Gastroesophageal sphincter (tissue), 4 donors: ENCODE results near the gene ZIC4. TPM values are rescaled to one million over a fixed set of nuclear protein-coding genes. Genes with fewer than 3 reads are reported as not detected.

Experiments used
- ATAC-seq: fragments of 150-250 bp; one replicate; pipeline ENCODE4 v1.9.1; 2016; ENCODE audit warnings: mild to moderate bottlenecking, moderate library complexity
- H3K27ac ChIP-seq, 4 donors: fragments of 200-600 bp; sonication (generic) in 3 of 4; 1 replicate in 3 of 4; 2 replicates in 1 of 4; pipeline ENCODE4 v1.5.1; 2016 to 2019
- H3K27me3 ChIP-seq: fragments of 200-600 bp; sonication (generic); one replicate; pipeline ENCODE4 v1.5.1; 2019
- H3K36me3 ChIP-seq, 2 donors: fragments of 200-600 bp; sonication (generic); one replicate each; pipeline ENCODE4 v1.5.1; 2019; ENCODE audit warnings: control low read depth in 1 of 2
- H3K4me1 ChIP-seq, 3 donors: fragments of 200-600 bp; sonication (generic); 1 replicate in 2 of 3; 2 replicates in 1 of 3; pipeline ENCODE4 v1.5.1; 2016 to 2019; ENCODE audit warnings: control low read depth in 2 of 3
- H3K4me3 ChIP-seq, 2 donors: fragments of 200-600 bp; sonication (generic); one replicate each; pipeline ENCODE4 v1.5.1; 2019; ENCODE audit warnings: mild to moderate bottlenecking in 1 of 2, moderate library complexity in 1 of 2
- H3K9me3 ChIP-seq, 3 donors: fragments of 200-600 bp; sonication (generic); one replicate each; pipeline ENCODE4 v1.5.1; 2017 to 2019; ENCODE audit warnings: control low read depth in 2 of 3
- EP300 ChIP-seq: sonication (generic); formaldehyde crosslinking; IDR thresholded peaks from one replicate; pipeline ENCODE4 v1.6.1; 2017; ENCODE audit warnings: antibody characterized with exemption, mild to moderate bottlenecking
- POLR2A ChIP-seq, 2 donors: fragments of 450-650 bp; IDR thresholded peaks; one replicate each; pipeline ENCODE4 v1.6.1; 2017; ENCODE audit warnings: antibody characterized with exemption in 2 of 2, mild to moderate bottlenecking in 2 of 2, moderate library complexity in 1 of 2
- POLR2AphosphoS5 ChIP-seq: sonication (generic); formaldehyde crosslinking; IDR thresholded peaks from one replicate; pipeline ENCODE4 v1.6.1; 2017; ENCODE audit warnings: antibody characterized with exemption
- WGBS, 2 donors: methylation state at CpG; one replicate each; pipeline ENCODE4 v1.1.5; 2018; ENCODE audit warnings: low coverage in 1 of 2; 5-methylcytosine and 5-hydroxymethylcytosine counted together
- total RNA-seq, 4 donors: library from RNA; depleted of rRNA; stranded (reverse); fragments of >200 nt; gene quantifications; one replicate each; pipeline ENCODE4 v1.1.0, GENCODE V29; 2016
- TF ChIP-seq, protein P1 (sequence below), 4 experiments: fragments of 200-600 bp in 2 of 4; fragments of 450-650 bp in 2 of 4; sonication (generic) in 1 of 4; IDR thresholded peaks; one replicate each; pipeline ENCODE4 v1.5.1; 2017 to 2019; ENCODE audit warnings: antibody characterized with exemption in 4 of 4, mild to moderate bottlenecking in 2 of 4, moderate library complexity in 2 of 4

The ZIC4 gene
- total RNA-seq, result under 1 TPM in 1 of 4 donors, not detected in 3; 0.13 TPM

DNA sequence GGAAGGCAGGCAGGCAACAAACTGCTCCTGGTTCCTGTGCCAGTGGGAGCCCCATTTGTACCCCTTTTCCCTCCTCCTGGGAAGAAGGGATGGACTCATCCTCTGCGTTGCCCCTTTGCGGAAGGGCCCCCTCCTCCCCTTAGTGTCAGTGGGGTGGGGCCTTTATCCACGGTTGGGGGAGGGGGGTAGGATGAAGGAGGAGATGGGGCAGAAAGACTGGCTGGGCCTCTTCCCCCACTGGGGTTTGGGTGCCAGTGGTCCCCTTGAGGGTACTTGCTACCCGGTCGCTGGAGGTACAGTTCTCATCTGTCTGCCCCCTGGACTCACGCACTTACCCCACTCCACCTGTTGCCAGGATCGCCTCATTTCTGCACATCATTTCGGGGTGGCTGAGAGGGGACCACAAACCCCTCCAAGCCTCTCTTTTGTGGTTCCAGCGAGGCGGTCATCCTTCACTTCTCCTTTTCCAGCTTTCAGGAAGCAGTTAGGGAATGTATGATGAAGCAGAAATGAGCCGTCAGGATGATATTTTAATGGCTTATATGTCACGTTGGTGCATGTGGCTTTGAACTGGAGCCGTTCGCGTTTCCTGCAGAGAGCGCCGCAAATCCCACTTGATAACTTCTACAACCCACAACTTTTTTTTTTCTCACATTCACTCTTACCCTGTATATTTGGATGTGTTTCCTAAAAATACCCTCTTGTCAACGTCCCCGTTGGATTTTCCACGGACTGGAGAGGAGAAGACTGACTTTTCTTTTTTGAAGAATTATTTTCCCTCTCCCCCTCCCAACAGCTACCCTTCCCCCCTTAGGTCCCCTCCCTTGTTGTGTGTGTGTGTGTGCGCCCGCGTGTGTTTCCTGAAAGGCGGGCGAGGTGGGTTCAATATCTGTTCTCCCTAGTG is at the start of gene ZIC4:
ZIC4 (minus strand) TSS at position 516 of the 904 bp plus-strand sequence. CDS start 3,746 bp downstream, outside the sequence.
- TF ChIP-seq POLR2A (IDR thresholded peaks at IDR 0.05) (no peak), POLR2AphosphoS5 (no peak), EP300 (no peak)
- TF ChIP-seq, protein P1, sequence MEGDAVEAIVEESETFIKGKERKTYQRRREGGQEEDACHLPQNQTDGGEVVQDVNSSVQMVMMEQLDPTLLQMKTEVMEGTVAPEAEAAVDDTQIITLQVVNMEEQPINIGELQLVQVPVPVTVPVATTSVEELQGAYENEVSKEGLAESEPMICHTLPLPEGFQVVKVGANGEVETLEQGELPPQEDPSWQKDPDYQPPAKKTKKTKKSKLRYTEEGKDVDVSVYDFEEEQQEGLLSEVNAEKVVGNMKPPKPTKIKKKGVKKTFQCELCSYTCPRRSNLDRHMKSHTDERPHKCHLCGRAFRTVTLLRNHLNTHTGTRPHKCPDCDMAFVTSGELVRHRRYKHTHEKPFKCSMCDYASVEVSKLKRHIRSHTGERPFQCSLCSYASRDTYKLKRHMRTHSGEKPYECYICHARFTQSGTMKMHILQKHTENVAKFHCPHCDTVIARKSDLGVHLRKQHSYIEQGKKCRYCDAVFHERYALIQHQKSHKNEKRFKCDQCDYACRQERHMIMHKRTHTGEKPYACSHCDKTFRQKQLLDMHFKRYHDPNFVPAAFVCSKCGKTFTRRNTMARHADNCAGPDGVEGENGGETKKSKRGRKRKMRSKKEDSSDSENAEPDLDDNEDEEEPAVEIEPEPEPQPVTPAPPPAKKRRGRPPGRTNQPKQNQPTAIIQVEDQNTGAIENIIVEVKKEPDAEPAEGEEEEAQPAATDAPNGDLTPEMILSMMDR (IDR thresholded peaks at IDR 0.05), result no peak
- Histone ChIP-seq H3K36me3 (no peaks in the 10 kb centered on the region), H3K4me1 (peaks cover 0 to 44% (median 17%) of the 10 kb centered on the region in 3 donors), H3K27ac (no peak within 1 kb of the TSS), H3K9me3 (no peaks in the 10 kb centered on the region), H3K4me3 (no peak within 1 kb of the TSS), H3K27me3 (peaks cover 100% of the 10 kb centered on the region)
- no peak for ATAC-seq
- WGBS, 2 donors, result 8 to 9% methylated on average over 18 of the region's 25 CpGs

GRCh38 chr3:147449669-147450068 is 43.3 kb upstream of the ZIC4 start:
- Histone ChIP-seq H3K4me3 (no peak overlapping the region), H3K27me3 (no peaks in the 10 kb centered on the region), H3K4me1 (no peaks in the 10 kb centered on the region), H3K36me3 (no peaks in the 10 kb centered on the region), H3K9me3 (no peaks in the 10 kb centered on the region), H3K27ac (no peak overlapping the region)
- ATAC-seq, result no peak
- TF ChIP-seq, protein P1 (IDR thresholded peaks at IDR 0.05), result no peak
- no peak for TF ChIP-seq POLR2A (IDR thresholded peaks at IDR 0.05)
- TF ChIP-seq EP300, result no peak
- no peak for TF ChIP-seq POLR2AphosphoS5
- 20% methylated on average over 3 of the region's 3 CpGs for WGBS, 2 donors

- no peaks in the 10 kb centered on the region for H3K27me3 ChIP-seq
- no peak overlapping the region for H3K27ac ChIP-seq
- TF ChIP-seq POLR2AphosphoS5 (no peak), POLR2A (IDR thresholded peaks at IDR 0.05) (no peak), EP300 (no peak)
- TF ChIP-seq, protein P1 (IDR thresholded peaks at IDR 0.05), result no peak
- H3K9me3 ChIP-seq, result no peaks in the 10 kb centered on the region
- H3K4me3 ChIP-seq, result no peak overlapping the region
- H3K4me1 ChIP-seq, result no peaks in the 10 kb centered on the region
- no peak for ATAC-seq
- no peaks in the 10 kb centered on the region for H3K36me3 ChIP-seq
Observed at GRCh38 chr3:147447224-147447623, 40.9 kb upstream of the ZIC4 start.

- H3K4me3 ChIP-seq, result no peak overlapping the region
- ATAC-seq, result no peak
- 37 to 69% methylated on average over 3 of the region's 3 CpGs for WGBS, 2 donors
- no peaks in the 10 kb centered on the region for H3K36me3 ChIP-seq
- H3K4me1 ChIP-seq, result no peaks in the 10 kb centered on the region
- no peak overlapping the region for H3K27ac ChIP-seq
- TF ChIP-seq POLR2A (IDR thresholded peaks at IDR 0.05), result no peak
- no peak for TF ChIP-seq EP300
- TF ChIP-seq POLR2AphosphoS5, result no peak
- TF ChIP-seq, protein P1 (IDR thresholded peaks at IDR 0.05), result no peak
- H3K9me3 ChIP-seq, result no peaks in the 10 kb centered on the region
- H3K27me3 ChIP-seq, result peaks cover 57% of the 10 kb centered on the region
Observed at GRCh38 chr3:147431751-147432150, 25.4 kb upstream of the ZIC4 start.

DNA sequence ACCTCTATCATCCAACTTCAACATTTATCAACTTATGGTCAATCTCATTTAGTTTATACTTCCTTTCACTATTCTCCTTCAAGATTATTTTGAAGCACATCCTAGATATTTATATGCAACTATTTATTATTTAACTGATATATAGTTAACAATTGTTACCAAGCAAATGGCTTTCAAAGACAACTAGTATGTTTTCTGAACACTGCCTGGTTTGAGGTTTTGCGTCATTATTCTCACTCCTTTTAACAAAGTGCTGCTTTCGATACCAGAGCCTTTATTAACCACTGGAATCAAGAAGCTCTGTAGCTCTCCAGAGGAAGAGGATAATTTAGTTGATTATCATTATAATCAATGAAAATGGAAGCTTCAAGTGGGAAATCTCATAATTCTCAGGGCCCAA is 22.4 kb upstream of the ZIC4 start:
- no peak for ATAC-seq
- no peak for TF ChIP-seq EP300
- TF ChIP-seq, protein P1 (IDR thresholded peaks at IDR 0.05), result no peak

More for the DNA sequence above, 22.4 kb upstream of the ZIC4 start:
- Histone ChIP-seq H3K27ac (no peak overlapping the region), H3K36me3 (no peaks in the 10 kb centered on the region), H3K9me3 (no peaks in the 10 kb centered on the region), H3K4me1 (peaks cover 0 to 10% (median 0%) of the 10 kb centered on the region in 3 donors), H3K27me3 (peaks cover 87% of the 10 kb centered on the region), H3K4me3 (no peak overlapping the region)
- WGBS, 2 donors, result 87 to 100% methylated on average over 2 of the region's 2 CpGs
